Measurements from ENCODE around the gene USP10.

The USP10 gene

GRCh38 chr16:84750575-84750974 lies 50.8 kb downstream of the USP10 start:
- DNase-seq (ENCODE audit: low read depth, low spot score), result no peak

GRCh38 chr16:84751241-84751640 lies 51.4 kb downstream of the USP10 start:
- no peak for DNase-seq (ENCODE audit: low read depth, low spot score)

- no peak for DNase-seq (ENCODE audit: low read depth, low spot score)
These were observed 52.1 kb downstream of the USP10 start for GRCh38 chr16:84751947-84752346.

- no peak for DNase-seq (ENCODE audit: low read depth, low spot score)
These were observed 52.8 kb downstream of the USP10 start for GRCh38 chr16:84752600-84752999.

- no peak for DNase-seq (ENCODE audit: low read depth, low spot score)
These were observed 53.9 kb downstream of the USP10 start for GRCh38 chr16:84753412-84754326.

- DNase-seq (ENCODE audit: low read depth, low spot score), result peak; percentile 58
These were observed 54.6 kb downstream of the USP10 start for GRCh38 chr16:84754353-84754856.

GRCh38 chr16:84754956-84755672 lies 55.3 kb downstream of the USP10 start:
- DNase-seq (ENCODE audit: low read depth, low spot score), result no peak

- no peak for DNase-seq (ENCODE audit: low read depth, low spot score)
These were observed 57.0 kb downstream of the USP10 start for GRCh38 chr16:84756830-84757229.

- DNase-seq (ENCODE audit: low read depth, low spot score), result no peak
These were observed 58.8 kb downstream of the USP10 start for GRCh38 chr16:84758627-84759026.

GRCh38 chr16:84759061-84759460 lies 59.3 kb downstream of the USP10 start:
- no peak for DNase-seq (ENCODE audit: low read depth, low spot score)

- no peak for DNase-seq (ENCODE audit: low read depth, low spot score)
These were observed 60.1 kb downstream of the USP10 start for GRCh38 chr16:84759906-84760305.

- no peak for DNase-seq (ENCODE audit: low read depth, low spot score)
These were observed 61.9 kb downstream of the USP10 start for GRCh38 chr16:84761448-84762368.

GRCh38 chr16:84763164-84763563 lies 63.4 kb downstream of the USP10 start:
- no peak for DNase-seq (ENCODE audit: low read depth, low spot score)

GRCh38 chr16:84763629-84764028 lies 63.8 kb downstream of the USP10 start:
- DNase-seq (ENCODE audit: low read depth, low spot score), result no peak

GRCh38 chr16:84764970-84765369 lies 65.2 kb downstream of the USP10 start:
- DNase-seq (ENCODE audit: low read depth, low spot score), result no peak

GRCh38 chr16:84765616-84766580 lies 66.1 kb downstream of the USP10 start:
- no peak for DNase-seq (ENCODE audit: low read depth, low spot score)

- no peak for DNase-seq (ENCODE audit: low read depth, low spot score)
These were observed 67.4 kb downstream of the USP10 start for GRCh38 chr16:84766978-84767773.

GRCh38 chr16:84768061-84768807 lies 68.4 kb downstream of the USP10 start:
- DNase-seq (ENCODE audit: low read depth, low spot score), result no peak

GRCh38 chr16:84768808-84769197 lies 69.0 kb downstream of the USP10 start:
- no peak for DNase-seq (ENCODE audit: low read depth, low spot score)

Measured in activated naive CD8-positive, alpha-beta T cell treated with anti-CD3 and anti-CD28 coated beads, Interleukin-2, amount 50 U/mL, for 16 hours (primary cell).